PFSK-1 (cell line): ENCODE data around the gene GAS7.

Experiments used
- FOXP2 ChIP-seq: optimal IDR thresholded peaks from 2 replicates; pipeline ENCODE3; 2011; ENCODE audit warnings: borderline replicate concordance, control low read depth, inconsistent platforms; ENCODE audit not compliant: insufficient read depth; ENCODE audit errors: extremely low read length, extremely low read depth
- POLR2AphosphoS5 ChIP-seq: IDR thresholded peaks from 2 replicates; pipeline ENCODE4 v1.6.1; 2012; ENCODE audit warnings: low read depth, mild to moderate bottlenecking, control low read depth, low read length, moderate library complexity
- REST ChIP-seq, 2 experiments: IDR thresholded peaks; 2 replicates each; pipeline versions ENCODE4 v1.6.1 to v1.8.0; 2011 to 2012; ENCODE audit warnings: low read depth in 2 of 2, low read length in 2 of 2, control low read depth in 1 of 2, inconsistent platforms in 1 of 2, mild to moderate bottlenecking in 1 of 2, moderate library complexity in 1 of 2; ENCODE audit not compliant: insufficient read depth in 1 of 2
- SIN3A ChIP-seq: IDR thresholded peaks from 2 replicates; pipeline ENCODE4 v1.6.1; 2012; ENCODE audit warnings: mild to moderate bottlenecking, low read length, moderate library complexity, borderline replicate concordance; ENCODE audit not compliant: insufficient read depth
- TAF1 ChIP-seq: IDR thresholded peaks from 2 replicates; pipeline ENCODE4 v1.6.1; 2012; ENCODE audit warnings: low read length, control low read depth, borderline replicate concordance; ENCODE audit not compliant: insufficient read depth

GAS7 gene

GRCh38 chr17:10032118-10032852 lies 166.1 kb downstream of the GAS7 start:
- TF ChIP-seq SIN3A, result no peak
- TF ChIP-seq REST (IDR thresholded peaks at IDR 0.05; ENCODE audit: insufficient read depth in 1 of 2, low read depth in 2 of 2, low read length in 2 of 2), result no peak
- no peak for TF ChIP-seq TAF1
- no peak for TF ChIP-seq POLR2AphosphoS5
- TF ChIP-seq FOXP2, result no peak

GRCh38 chr17:10031606-10032005 lies 166.8 kb downstream of the GAS7 start:
- no peak for TF ChIP-seq POLR2AphosphoS5
- TF ChIP-seq SIN3A, result no peak
- no peak for TF ChIP-seq REST (IDR thresholded peaks at IDR 0.05; ENCODE audit: insufficient read depth in 1 of 2, low read depth in 2 of 2, low read length in 2 of 2)
- no peak for TF ChIP-seq TAF1
- TF ChIP-seq FOXP2, result no peak

GRCh38 chr17:10031127-10031526 lies 167.3 kb downstream of the GAS7 start:
- TF ChIP-seq SIN3A (no peak), TAF1 (no peak), FOXP2 (no peak), POLR2AphosphoS5 (no peak), REST (IDR thresholded peaks at IDR 0.05; ENCODE audit: insufficient read depth in 1 of 2, low read depth in 2 of 2, low read length in 2 of 2) (no peak)

GRCh38 chr17:10029129-10029528 lies 169.3 kb downstream of the GAS7 start:
- TF ChIP-seq FOXP2 (no peak), SIN3A (no peak), REST (IDR thresholded peaks at IDR 0.05; ENCODE audit: insufficient read depth in 1 of 2, low read depth in 2 of 2, low read length in 2 of 2) (no peak), TAF1 (no peak), POLR2AphosphoS5 (no peak)
